GM21360 (cell line): ENCODE measurements around the gene TMEM174.

Experiments
- ATAC-seq: cut with Tn5 transposase; IDR thresholded peaks from one replicate; pipeline ENCODE4 v1.9.1; 2021; ENCODE audit warnings: mild to moderate bottlenecking, moderate library complexity; ENCODE audit not compliant: unreplicated experiment

Gene TMEM174

DNA sequence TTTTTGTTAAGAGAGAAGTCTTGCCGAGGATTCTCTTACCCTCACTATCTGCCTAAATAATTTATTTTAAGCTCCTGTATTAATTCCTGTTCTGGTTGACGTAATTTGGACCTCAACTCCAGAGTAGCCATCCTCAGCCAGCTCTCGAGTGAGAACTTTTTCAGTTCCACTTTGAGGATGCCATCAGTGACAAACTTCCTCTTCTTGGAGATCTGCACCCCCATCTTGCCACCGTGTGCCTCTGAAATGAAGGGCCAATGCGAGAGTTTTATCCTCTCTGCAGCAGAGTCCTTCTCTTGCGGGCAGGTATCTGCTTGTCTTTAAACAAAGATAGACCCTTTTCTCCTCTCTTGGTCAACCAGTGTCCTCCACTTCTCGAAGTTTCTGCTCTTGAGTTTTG is 19.5 kb upstream of the TMEM174 start:
- no peak for ATAC-seq

DNA sequence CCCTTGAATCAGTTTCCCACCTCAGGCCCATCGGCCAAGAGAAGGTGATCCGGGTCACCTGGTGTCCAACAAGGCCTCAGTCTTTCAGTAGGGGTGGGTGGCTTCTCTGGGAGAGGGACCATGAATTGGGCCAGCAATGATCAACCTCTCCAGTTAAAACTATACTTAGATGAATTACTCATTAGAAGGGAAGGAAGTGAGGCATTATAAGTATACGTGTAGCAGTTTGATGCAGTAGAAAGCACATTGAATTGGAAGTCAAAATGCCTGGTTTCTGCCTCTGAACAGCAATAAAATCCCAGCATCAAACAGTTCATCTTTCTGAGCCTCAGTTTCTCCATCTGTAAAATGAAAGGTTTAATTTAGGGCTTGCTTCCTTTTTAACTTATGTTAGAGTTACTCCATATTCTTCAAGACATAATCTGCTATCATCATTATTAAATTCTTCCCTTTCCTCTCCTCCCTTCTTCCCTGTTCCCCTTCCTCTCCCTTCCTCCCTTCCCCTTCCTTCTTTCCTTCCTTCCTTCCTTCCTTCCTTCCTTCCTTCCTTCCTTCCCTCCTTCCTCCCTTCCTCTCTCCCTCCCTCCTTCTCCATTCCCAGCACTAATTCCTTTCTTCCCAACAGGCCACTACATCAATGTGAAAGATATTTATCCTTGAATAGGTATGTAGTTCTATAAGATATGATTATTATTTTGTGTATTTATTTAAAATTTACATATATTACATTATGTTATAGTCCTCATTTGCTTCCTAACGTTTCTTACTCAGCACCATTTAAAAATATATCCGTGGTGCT is 18.6 kb upstream of the TMEM174 start:
- no peak for ATAC-seq

GRCh38 chr5:73155271-73156222 is 17.4 kb upstream of the TMEM174 start:
- ATAC-seq: no peak

DNA sequence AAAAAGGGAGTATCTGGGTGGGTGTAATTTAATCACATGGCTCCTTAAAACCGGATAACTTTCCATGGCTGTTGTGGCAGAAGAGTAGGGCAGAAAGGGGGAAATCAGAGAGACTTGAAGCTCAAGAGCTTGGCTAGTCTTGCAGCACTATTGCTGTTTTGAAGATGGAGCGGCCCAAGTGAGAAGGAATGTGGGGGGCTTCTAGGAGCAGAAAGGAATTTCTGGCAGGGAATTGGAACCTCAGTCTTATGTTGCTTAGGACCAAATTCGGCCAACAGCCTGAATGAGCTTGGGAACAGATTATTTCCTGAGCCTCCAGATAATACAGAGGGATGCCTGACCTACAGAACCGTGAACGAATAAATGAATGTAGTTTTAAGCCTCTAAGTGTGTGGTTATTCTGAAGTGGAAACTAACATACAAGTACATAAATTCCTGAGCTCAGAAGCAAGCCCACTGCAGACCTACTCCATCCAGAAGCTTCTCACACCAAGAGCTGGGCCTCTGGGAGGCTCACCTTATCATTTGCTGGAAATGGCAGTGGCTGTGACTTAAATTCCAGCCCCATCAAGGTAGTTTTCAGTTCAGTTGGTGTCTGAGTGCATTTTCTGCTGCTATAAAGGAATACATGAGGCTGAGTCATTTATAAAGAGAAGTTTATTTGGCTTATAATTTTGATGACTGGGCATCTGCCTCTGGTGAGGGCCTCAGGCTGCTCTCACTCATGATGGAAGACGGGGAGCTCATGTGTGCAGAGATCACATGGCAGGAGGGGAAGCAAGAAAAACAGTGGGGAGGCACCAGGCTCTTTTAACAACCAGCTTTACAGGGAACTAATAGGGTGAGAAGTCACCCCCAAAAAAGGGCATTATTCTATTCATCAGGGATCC is 15.3 kb upstream of the TMEM174 start:
- no peak for ATAC-seq

- no peak for ATAC-seq
Observed at GRCh38 chr5:73158313-73158712, 14.7 kb upstream of the TMEM174 start.

- ATAC-seq: peak; percentile 76
Observed at GRCh38 chr5:73160239-73160671, 12.7 kb upstream of the TMEM174 start.

- no peak for ATAC-seq
Observed at GRCh38 chr5:73170522-73170921, 2.5 kb upstream of the TMEM174 start.

GRCh38 chr5:73171495-73171894 is 1.5 kb upstream of the TMEM174 start:
- ATAC-seq: no peak

DNA sequence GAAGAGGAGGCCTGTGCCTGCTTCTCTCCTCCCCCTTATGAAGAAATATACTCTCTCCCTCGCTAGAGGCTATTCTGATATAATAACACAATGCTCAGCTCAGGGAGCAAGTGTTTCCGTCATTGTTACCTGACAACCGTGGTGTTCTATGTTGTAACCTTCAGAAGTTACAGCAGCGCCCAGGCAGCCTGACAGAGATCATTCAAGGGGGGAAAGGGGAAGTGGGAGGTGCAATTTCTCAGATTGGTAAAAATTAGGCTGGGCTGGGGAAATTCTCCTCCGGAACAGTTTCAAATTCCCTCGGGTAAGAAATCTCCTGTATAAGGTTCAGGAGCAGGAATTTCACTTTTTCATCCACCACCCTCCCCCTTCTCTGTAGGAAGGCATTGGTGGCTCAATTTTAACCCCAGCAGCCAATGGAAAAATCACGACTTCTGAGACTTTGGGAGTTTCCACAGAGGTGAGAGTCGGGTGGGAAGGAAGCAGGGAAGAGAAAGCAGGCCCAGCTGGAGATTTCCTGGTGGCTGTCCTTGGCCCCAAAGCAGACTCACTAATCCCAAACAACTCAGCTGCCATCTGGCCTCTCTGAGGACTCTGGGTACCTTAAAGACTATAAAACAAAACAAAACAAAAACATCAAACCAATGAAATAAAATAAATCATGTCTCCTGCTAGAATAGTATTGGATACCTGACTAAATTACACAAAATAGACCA is 1.3 kb downstream of the TMEM174 start:
- no peak for ATAC-seq

- ATAC-seq: no peak
Observed at GRCh38 chr5:73176250-73176649, 3.3 kb downstream of the TMEM174 start.

DNA sequence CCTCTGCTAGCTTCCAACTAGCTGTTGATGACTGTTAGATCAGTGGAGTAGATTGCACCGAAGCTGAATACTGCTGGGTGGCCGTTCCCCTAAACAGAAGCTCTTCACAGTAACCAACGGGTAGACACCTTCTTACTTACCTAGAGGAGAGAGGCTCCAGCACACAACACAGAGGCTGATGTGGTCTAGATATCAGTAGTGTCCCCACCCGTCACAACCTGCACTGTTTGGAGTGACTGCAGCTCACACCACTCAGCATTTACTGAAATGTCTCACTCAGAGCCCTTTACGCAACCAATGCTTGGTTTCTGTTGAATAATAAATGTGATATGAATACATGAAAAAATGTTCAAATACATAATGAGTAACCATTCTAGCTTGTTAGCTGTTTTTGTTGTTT is 5.3 kb downstream of the TMEM174 start:
- ATAC-seq: no peak

- no peak for ATAC-seq
Observed at GRCh38 chr5:73179730-73180129, 6.7 kb downstream of the TMEM174 start.

- ATAC-seq: no peak
Observed at GRCh38 chr5:73180566-73180965, 7.6 kb downstream of the TMEM174 start.

- no peak for ATAC-seq
Observed at GRCh38 chr5:73182307-73182706, 9.3 kb downstream of the TMEM174 start.

DNA sequence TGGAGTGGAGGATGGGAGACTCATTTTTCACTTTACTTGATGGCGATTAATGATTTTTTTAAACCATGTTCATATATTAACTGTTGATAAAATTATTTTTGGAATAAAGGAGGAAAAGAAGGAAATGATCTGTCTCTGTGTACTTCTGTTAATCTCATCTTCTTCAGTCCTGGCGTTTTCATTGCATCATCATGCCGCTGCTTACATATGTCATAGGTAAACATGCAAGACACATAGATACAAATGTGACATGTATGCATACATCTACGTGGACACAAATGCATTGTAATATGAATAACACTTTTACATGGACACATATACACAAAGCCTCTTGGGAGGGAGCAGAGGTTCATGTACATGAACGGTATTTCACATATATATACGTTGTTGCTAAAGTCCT is 10.0 kb downstream of the TMEM174 start:
- no peak for ATAC-seq

DNA sequence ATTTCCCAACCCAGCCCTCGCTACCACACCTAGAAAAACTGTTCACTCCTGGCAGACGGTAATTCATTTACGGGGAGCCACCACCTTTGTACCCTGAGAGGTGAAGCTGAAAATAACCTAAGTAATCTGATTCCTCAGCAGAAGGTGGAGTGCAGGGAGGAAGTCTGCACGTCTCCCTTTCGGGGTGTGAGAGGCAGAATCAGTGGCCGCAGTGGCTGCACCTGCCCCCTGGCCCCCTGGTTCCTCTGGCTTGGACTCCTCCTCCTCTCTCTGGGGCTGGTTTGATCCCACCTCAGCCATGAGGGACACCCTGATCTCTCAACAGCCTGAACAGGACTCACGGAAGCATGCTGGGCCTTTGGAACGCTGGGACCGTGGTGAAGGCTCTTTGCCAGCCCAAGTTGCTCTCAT is 10.5 kb downstream of the TMEM174 start:
- ATAC-seq: no peak

- no peak for ATAC-seq
Observed at GRCh38 chr5:73186976-73187375, 14.0 kb downstream of the TMEM174 start.

GRCh38 chr5:73188764-73189531 is 16.0 kb downstream of the TMEM174 start:
- ATAC-seq: no peak

DNA sequence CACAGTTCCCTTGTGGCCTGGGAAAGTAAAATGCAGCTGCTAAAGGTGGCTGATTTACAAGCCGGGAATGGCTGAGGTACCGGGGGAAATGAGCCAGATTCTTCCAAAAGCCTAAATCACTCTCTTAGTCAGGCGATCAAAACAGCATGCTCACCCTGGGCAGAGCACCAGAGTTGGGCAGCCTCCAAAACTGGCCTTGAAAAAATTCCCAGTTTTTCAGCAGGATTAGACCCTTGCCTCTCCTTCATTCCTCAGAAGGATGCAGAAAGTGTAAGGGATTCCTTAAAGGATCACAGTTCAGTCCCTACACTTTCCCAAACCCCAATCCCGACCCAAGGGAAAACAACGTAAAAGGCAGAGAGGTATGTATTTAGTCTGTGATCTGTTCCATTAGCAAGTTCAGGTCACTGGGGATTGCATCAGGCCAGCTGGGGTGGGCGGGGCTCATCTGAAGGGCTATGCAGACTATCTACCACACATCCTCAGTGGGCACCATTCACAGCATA is 16.9 kb downstream of the TMEM174 start:
- ATAC-seq: no peak
